Karpas-422 (cell line): ENCODE data around the gene ITGA7. TPM values are rescaled to one million over a fixed set of nuclear protein-coding genes. Genes with fewer than 3 reads are reported as not detected.

ENCODE experiments used
- DNase-seq: peaks from one replicate; pipeline ENCODE4 v3.0.0-alpha.2; 2015
- H2AFZ ChIP-seq: fragments of 200-600 bp; sonication (generic); 2 replicates; pipeline ENCODE4 v1.6.1; 2014; ENCODE audit warnings: antibody characterized with exemption, low read length, mixed read lengths
- H3K27ac ChIP-seq: fragments of 200-600 bp; sonication (generic); 2 replicates; pipeline ENCODE4 v1.5.1; 2014; ENCODE audit warnings: mild to moderate bottlenecking, low read length, moderate library complexity
- H3K27me3 ChIP-seq: fragments of 200-600 bp; sonication (generic); 2 replicates; pipeline ENCODE4 v1.6.1; 2014; ENCODE audit warnings: low read length, mixed read lengths
- H3K36me3 ChIP-seq: fragments of 200-600 bp; sonication (generic); 2 replicates; pipeline ENCODE4 v1.6.1; 2014; ENCODE audit warnings: low read length, mixed read lengths; ENCODE audit not compliant: insufficient read depth
- H3K4me1 ChIP-seq: fragments of 200-600 bp; sonication (generic); 2 replicates; pipeline ENCODE4 v1.6.1; 2014; ENCODE audit warnings: mild to moderate bottlenecking, low read length, mixed read lengths
- H3K4me2 ChIP-seq: fragments of 200-600 bp; sonication (generic); 2 replicates; pipeline ENCODE4 v1.6.1; 2014; ENCODE audit warnings: low read length, low read depth, mild to moderate bottlenecking; ENCODE audit not compliant: poor library complexity, severe bottlenecking
- H3K4me3 ChIP-seq: fragments of 200-600 bp; sonication (generic); 2 replicates; pipeline ENCODE4 v1.5.1; 2014; ENCODE audit warnings: mild to moderate bottlenecking, antibody characterized with exemption, low read length, mixed read lengths
- H3K79me2 ChIP-seq: fragments of 200-600 bp; sonication (generic); 2 replicates; pipeline ENCODE4 v1.6.1; 2014; ENCODE audit warnings: mild to moderate bottlenecking, low read length, mixed read lengths
- H3K9ac ChIP-seq: fragments of 200-600 bp; sonication (generic); 2 replicates; pipeline ENCODE4 v1.6.0; 2014; ENCODE audit warnings: low read length
- H3K9me2 ChIP-seq: fragments of 200-600 bp; sonication (generic), shearing (Covaris generic); replicated peaks from 2 replicates; pipeline ENCODE4 v1.6.0; 2014; ENCODE audit warnings: mild to moderate bottlenecking, low read length, moderate library complexity; ENCODE audit not compliant: insufficient read depth
- H3K9me3 ChIP-seq: fragments of 300-700, 200-600 bp; sonication (generic); 2 replicates; pipeline ENCODE4 v1.6.1; 2014; ENCODE audit warnings: low read length, mixed read lengths
- H4K20me1 ChIP-seq: fragments of 200-600 bp; sonication (generic); 2 replicates; pipeline ENCODE4 v1.6.1; 2014; ENCODE audit warnings: mild to moderate bottlenecking, antibody characterized with exemption, low read length, low read depth; ENCODE audit not compliant: insufficient read depth
- total RNA-seq: library from RNA; depleted of rRNA; stranded (reverse); fragments of >200 nt; shearing (Covaris generic); gene quantifications from 2 replicates; pipeline ENCODE4 v1.2.3, GENCODE V29; 2014; ENCODE audit warnings: low replicate concordance

Gene ITGA7
- total RNA-seq, 1 experiment from 2014 or later = 0.78 TPM

- Histone ChIP-seq H3K4me3 (peak overlapping the region; percentile 86), H3K9me3 (no peaks in the 10 kb centered on the region), H3K4me2 (peak overlapping the region; percentile 98), H3K36me3 (no peaks in the 10 kb centered on the region), H2AFZ (0 out of 2 replicates have a peak overlapping the region, but pooled peaks have one; percentile 35), H4K20me1 (peaks cover 14% of the 10 kb centered on the region), H3K9me2 (no peaks in the 10 kb centered on the region), H3K27me3 (no peaks in the 10 kb centered on the region), H3K27ac (no peak overlapping the region), H3K4me1 (peaks cover 54% of the 10 kb centered on the region), H3K9ac (peak overlapping the region; percentile 77), H3K79me2 (peaks cover 9% of the 10 kb centered on the region)
- DNase-seq = peak; percentile 85
Observed at GRCh38 chr12:55743406-55744339, 36.0 kb upstream of the ITGA7 start.

DNA sequence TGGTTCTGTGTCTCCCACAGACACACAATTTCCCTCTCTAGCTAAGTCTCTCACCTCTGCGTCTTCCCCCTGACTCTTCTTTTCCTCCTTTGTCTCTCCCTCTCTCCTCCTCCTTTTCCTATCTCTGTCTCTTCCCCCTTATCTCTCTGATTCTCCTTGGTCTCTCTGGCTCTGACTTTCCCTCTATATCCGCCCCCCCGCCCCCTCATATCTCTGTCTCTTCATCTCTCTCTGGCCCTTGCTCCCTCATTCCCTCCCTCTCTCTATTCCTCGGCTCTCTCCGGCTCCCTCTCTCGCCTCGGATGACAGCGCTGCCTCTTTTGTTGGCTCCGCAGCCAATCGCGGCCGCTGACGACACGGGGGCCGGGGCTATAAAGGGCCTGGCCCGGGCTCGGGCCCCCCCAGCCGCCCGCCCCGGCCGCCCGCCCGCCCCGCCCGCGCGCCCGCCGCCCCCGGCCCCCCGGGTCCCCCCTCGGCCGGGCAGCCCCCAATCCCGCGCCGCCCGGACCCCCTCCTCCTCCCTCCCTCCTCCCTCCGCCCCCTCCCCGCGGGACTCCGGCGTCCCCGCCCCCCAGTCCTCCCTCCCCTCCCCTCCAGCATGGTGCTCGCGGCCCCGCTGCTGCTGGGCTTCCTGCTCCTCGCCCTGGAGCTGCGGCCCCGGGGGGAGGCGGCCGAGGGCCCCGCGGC, 35.2 kb upstream of the ITGA7 start, which contains the start of gene GDF11:
Gene GDF11 (plus strand): TSS at position 404 of the 687 bp plus-strand sequence. CDS start 195 bp downstream, at position 599.
- H3K9me3 ChIP-seq = no peaks in the 10 kb centered on the region
- H3K27me3 ChIP-seq = no peaks in the 10 kb centered on the region
- H3K4me2 ChIP-seq = peak within 1 kb of the TSS; percentile 98
- no peak within 1 kb of the TSS for H3K27ac ChIP-seq
- H3K4me3 ChIP-seq = peak within 1 kb of the TSS; percentile 86
- no peaks in the 10 kb centered on the region for H3K36me3 ChIP-seq
- H3K79me2 ChIP-seq = peaks cover 9% of the 10 kb centered on the region
- peak; percentile 88 for DNase-seq
- peaks cover 56% of the 10 kb centered on the region for H3K4me1 ChIP-seq
- H3K9ac ChIP-seq = peak within 1 kb of the TSS; percentile 77
- H2AFZ ChIP-seq = peak within 1 kb of the TSS; percentile 54; the same call in 1 of the 2 replicates
- peaks cover 14% of the 10 kb centered on the region for H4K20me1 ChIP-seq
- H3K9me2 ChIP-seq = no peaks in the 10 kb centered on the region

- Histone ChIP-seq H3K4me1 (peaks cover 56% of the 10 kb centered on the region), H3K9me3 (no peaks in the 10 kb centered on the region), H3K9ac (peak overlapping the region; percentile 65), H3K36me3 (no peaks in the 10 kb centered on the region), H3K9me2 (no peaks in the 10 kb centered on the region), H3K27me3 (no peaks in the 10 kb centered on the region), H3K4me2 (peak overlapping the region; percentile 81), H2AFZ (peak overlapping the region; percentile 54; the same call in 1 of the 2 replicates), H4K20me1 (peaks cover 14% of the 10 kb centered on the region), H3K79me2 (peaks cover 9% of the 10 kb centered on the region), H3K27ac (no peak overlapping the region), H3K4me3 (peak overlapping the region; percentile 63; the same call in 1 of the 2 replicates)
- DNase-seq = no peak
Observed at GRCh38 chr12:55741931-55742680, 34.4 kb upstream of the ITGA7 start.

GRCh38 chr12:55739025-55739378, 31.3 kb upstream of the ITGA7 start:
- Histone ChIP-seq H3K4me2 (peak overlapping the region; percentile 99), H3K4me1 (peaks cover 28% of the 10 kb centered on the region), H3K9me3 (no peaks in the 10 kb centered on the region), H3K36me3 (no peaks in the 10 kb centered on the region), H3K27ac (no peak overlapping the region), H4K20me1 (peaks cover 1% of the 10 kb centered on the region), H3K9ac (no peak overlapping the region), H3K4me3 (peak overlapping the region; percentile 85), H3K27me3 (no peaks in the 10 kb centered on the region), H3K9me2 (no peaks in the 10 kb centered on the region), H2AFZ (no peak overlapping the region), H3K79me2 (peaks cover 1% of the 10 kb centered on the region)
- no peak for DNase-seq

GRCh38 chr12:55738123-55739024, 30.7 kb upstream of the ITGA7 start:
- Histone ChIP-seq H3K9me2 (no peaks in the 10 kb centered on the region), H3K4me1 (peaks cover 23% of the 10 kb centered on the region), H3K27ac (peak overlapping the region; percentile 86), H3K36me3 (no peaks in the 10 kb centered on the region), H3K4me3 (peak overlapping the region; percentile 85), H3K79me2 (no peaks in the 10 kb centered on the region), H3K9ac (peak overlapping the region; percentile 78), H3K4me2 (peak overlapping the region; percentile 99), H2AFZ (peak overlapping the region; percentile 97), H4K20me1 (no peaks in the 10 kb centered on the region), H3K27me3 (no peaks in the 10 kb centered on the region), H3K9me3 (no peaks in the 10 kb centered on the region)
- peak; percentile 98 for DNase-seq

GRCh38 chr12:55737581-55738122, 29.9 kb upstream of the ITGA7 start:
- DNase-seq = no peak
- H3K4me3 ChIP-seq = peak overlapping the region; percentile 85
- no peaks in the 10 kb centered on the region for H3K9me2 ChIP-seq
- peaks cover 27% of the 10 kb centered on the region for H3K4me1 ChIP-seq
- H4K20me1 ChIP-seq = no peaks in the 10 kb centered on the region
- H3K27me3 ChIP-seq = no peaks in the 10 kb centered on the region
- H3K9ac ChIP-seq = peak overlapping the region; percentile 78
- H3K79me2 ChIP-seq = no peaks in the 10 kb centered on the region
- H3K4me2 ChIP-seq = peak overlapping the region; percentile 99
- peak overlapping the region; percentile 86 for H3K27ac ChIP-seq
- H3K9me3 ChIP-seq = no peaks in the 10 kb centered on the region
- H2AFZ ChIP-seq = peak overlapping the region; percentile 97
- no peaks in the 10 kb centered on the region for H3K36me3 ChIP-seq
